ENCODE measurements around the gene PTTG1IP2.

The PTTG1IP2 gene

GRCh38 chr7:90484706-90485105 is 15.3 kb downstream of the PTTG1IP2 start:
- peak in 1 of 2 experiments; percentile 21 for DNase-seq

GRCh38 chr7:90485734-90486316 is 16.4 kb downstream of the PTTG1IP2 start:
- no peak for DNase-seq

GRCh38 chr7:90487808-90488207 is 18.4 kb downstream of the PTTG1IP2 start:
- DNase-seq: no peak

- no peak for DNase-seq
Observed at GRCh38 chr7:90488220-90488619, 18.8 kb downstream of the PTTG1IP2 start.

GRCh38 chr7:90492250-90492649 is 22.8 kb downstream of the PTTG1IP2 start:
- DNase-seq: no peak

GRCh38 chr7:90495241-90495640 is 25.8 kb downstream of the PTTG1IP2 start:
- DNase-seq: no peak

- no peak for DNase-seq
Observed at GRCh38 chr7:90502539-90502938, 33.1 kb downstream of the PTTG1IP2 start.

- DNase-seq: no peak
Observed at GRCh38 chr7:90503367-90503766, 33.9 kb downstream of the PTTG1IP2 start.

GRCh38 chr7:90507692-90508091 is 38.3 kb downstream of the PTTG1IP2 start:
- DNase-seq: no peak

- DNase-seq: no peak
Observed at GRCh38 chr7:90511776-90512175, 42.3 kb downstream of the PTTG1IP2 start.

GRCh38 chr7:90512821-90513254 is 43.4 kb downstream of the PTTG1IP2 start:
- no peak for DNase-seq

GRCh38 chr7:90516257-90516656 is 46.8 kb downstream of the PTTG1IP2 start:
- peak; percentile 39 to 74 for DNase-seq

GRCh38 chr7:90518630-90519029 is 49.2 kb downstream of the PTTG1IP2 start:
- no peak for DNase-seq

GRCh38 chr7:90520484-90520883 is 51.0 kb downstream of the PTTG1IP2 start:
- peak in 1 of 2 experiments; percentile 11 for DNase-seq

GRCh38 chr7:90530263-90530662 is 60.8 kb downstream of the PTTG1IP2 start:
- DNase-seq: no peak

GRCh38 chr7:90532231-90532929 is 62.9 kb downstream of the PTTG1IP2 start:
- DNase-seq: no peak

GRCh38 chr7:90536449-90536848 is 67.0 kb downstream of the PTTG1IP2 start:
- DNase-seq: no peak

- DNase-seq: no peak
Observed at GRCh38 chr7:90538405-90538804, 69.0 kb downstream of the PTTG1IP2 start.

- DNase-seq: no peak
Observed at GRCh38 chr7:90540406-90540805, 71.0 kb downstream of the PTTG1IP2 start.

- peak in 1 of 2 experiments; percentile 10 for DNase-seq
Observed at GRCh38 chr7:90551036-90551435, 81.6 kb downstream of the PTTG1IP2 start.

GRCh38 chr7:90552521-90552920 is 83.1 kb downstream of the PTTG1IP2 start:
- peak in 1 of 2 experiments; percentile 37 for DNase-seq

GRCh38 chr7:90560730-90561129 is 91.3 kb downstream of the PTTG1IP2 start:
- no peak for DNase-seq
